Esophagus (tissue), 2 donors: ENCODE measurements around the gene FAM20A. TPM values are rescaled to one million over a fixed set of nuclear protein-coding genes. Genes with fewer than 3 reads are reported as not detected.

Experiments used
- H3K27ac ChIP-seq, 2 donors: one replicate each; pipeline ENCODE4 v1.5.1; 2013; ENCODE audit warnings: low read depth in 2 of 2, mild to moderate bottlenecking in 2 of 2, inconsistent platforms in 1 of 2, low read length in 1 of 2, moderate library complexity in 1 of 2
- H3K27me3 ChIP-seq, 2 donors: one replicate each; pipeline ENCODE4 v1.6.1; 2013; ENCODE audit warnings: low read length in 2 of 2, control low read depth in 1 of 2, mild to moderate bottlenecking in 1 of 2; ENCODE audit not compliant: insufficient read depth in 2 of 2, control insufficient read depth in 1 of 2
- H3K36me3 ChIP-seq, 2 donors: one replicate each; pipeline ENCODE4 v1.6.1; 2013; ENCODE audit warnings: low read length in 1 of 2; ENCODE audit not compliant: control insufficient read depth in 2 of 2, insufficient read depth in 2 of 2
- H3K4me1 ChIP-seq, 2 donors: one replicate each; pipeline ENCODE4 v1.6.1; 2013; ENCODE audit warnings: low read length in 1 of 2; ENCODE audit not compliant: control insufficient read depth in 2 of 2, insufficient read depth in 2 of 2
- H3K4me3 ChIP-seq, 2 donors: one replicate each; pipeline ENCODE4 v1.5.1; 2013; ENCODE audit warnings: low read length in 2 of 2, mild to moderate bottlenecking in 2 of 2, low read depth in 1 of 2, moderate library complexity in 1 of 2
- H3K9me3 ChIP-seq, 2 donors: one replicate each; pipeline ENCODE4 v1.6.1; 2013; ENCODE audit warnings: mild to moderate bottlenecking in 2 of 2, low read depth in 1 of 2, low read length in 1 of 2, moderate library complexity in 1 of 2; ENCODE audit not compliant: control insufficient read depth in 2 of 2, insufficient read depth in 1 of 2
- WGBS, 2 donors: extraction: QIAGEN DNeasy Blood & Tissue Kit; methylation state at CpG; one replicate each; pipeline ENCODE4 v1.1.7; 2013; 5-methylcytosine and 5-hydroxymethylcytosine counted together
- polyA plus RNA-seq, 2 donors: library from polyadenylated mRNA; stranded (reverse); fragments of 200-250 nt; gene quantifications; one replicate each; pipeline ENCODE4 v1.2.3, GENCODE V29; 2013
- donor health status: healthy with polysubstance abuse.
- donor health status: Bipolar disorder and iron deficiency.

The FAM20A gene
- polyA plus RNA-seq, 2 donors: 1.8 to 4.3 TPM

DNA sequence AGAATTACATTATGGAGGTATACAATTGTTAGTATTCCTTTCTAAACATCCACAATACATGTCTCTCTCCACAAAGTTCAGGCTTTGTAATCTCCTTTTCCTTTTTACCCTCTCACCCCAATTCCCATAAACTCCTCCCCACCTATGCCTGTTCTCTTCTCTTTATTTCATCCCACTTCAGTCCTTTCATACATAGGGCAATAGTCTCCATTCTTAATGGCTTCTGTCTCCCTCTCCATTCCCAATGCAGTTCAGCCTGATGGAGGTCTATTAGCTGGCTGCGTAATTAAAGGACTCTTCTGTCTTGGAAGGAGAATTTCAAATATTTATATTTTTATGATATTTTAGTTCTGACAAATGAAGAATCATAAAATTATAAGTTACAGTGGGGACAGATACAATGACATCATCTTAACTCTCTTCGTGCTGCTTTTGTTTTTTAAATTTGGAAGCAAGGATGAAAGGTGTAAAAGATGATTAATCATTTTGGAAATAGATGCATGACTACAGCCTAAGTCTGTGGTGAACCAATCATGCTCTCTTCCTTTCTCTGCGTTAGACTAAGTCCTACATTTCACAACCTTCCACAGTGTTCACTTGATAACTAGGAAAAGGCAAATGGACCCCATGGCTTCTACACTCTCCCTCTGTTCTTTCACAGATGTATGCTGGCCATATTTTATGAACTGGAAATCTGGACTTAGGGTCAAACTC lies 11.2 kb upstream of the FAM20A start:
- H3K27me3 ChIP-seq: no peaks in the 10 kb centered on the region
- no peaks in the 10 kb centered on the region for H3K36me3 ChIP-seq
- no peak overlapping the region for H3K4me3 ChIP-seq
- H3K9me3 ChIP-seq: peaks cover 0 to 2% of the 10 kb centered on the region in 2 donors
- H3K4me1 ChIP-seq: peaks cover 0 to 2% of the 10 kb centered on the region in 2 donors
- 56 to 59% methylated on average over 3 of the region's 3 CpGs for WGBS, 2 donors
- H3K27ac ChIP-seq: no peak overlapping the region

DNA sequence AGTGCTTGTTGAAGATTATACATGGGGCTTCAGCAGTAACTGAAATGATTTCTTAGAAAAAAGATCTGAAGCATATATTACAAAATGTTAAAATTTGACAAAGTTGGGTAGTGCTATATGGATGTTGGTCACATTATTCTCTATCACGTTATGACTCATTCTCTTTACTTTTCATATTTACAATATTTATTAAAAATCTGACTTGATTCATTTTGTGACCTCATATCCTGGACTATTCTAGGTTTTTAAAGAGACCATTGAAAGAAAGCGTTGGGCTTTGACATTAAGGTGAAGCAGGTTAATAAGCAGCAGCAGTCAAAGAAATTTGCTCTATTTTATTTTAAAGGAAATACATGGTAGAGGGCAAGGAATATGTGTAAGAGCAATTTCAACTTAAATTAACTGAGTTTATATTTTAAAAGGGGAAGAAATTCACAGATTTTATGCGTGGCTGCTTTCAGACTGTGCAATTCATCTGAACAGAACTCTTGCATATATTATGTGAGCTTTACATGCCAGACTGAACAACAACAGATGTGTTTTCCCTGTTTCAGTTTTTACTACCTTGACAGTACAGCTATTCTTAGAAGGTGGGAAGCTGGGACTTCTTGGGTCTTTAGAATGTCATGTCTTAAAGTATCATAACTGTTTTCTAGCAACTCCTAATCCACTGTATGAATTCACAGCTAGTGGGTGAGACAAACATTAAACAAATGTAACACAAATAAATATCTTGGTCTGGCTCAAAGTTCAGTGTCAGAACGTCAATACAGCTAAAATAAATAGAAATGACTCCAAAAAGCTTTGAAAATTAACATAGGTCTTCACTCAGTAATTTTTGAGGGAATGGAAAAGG lies 10.4 kb upstream of the FAM20A start:
- no peak overlapping the region for H3K27ac ChIP-seq
- 53 to 58% methylated on average over 4 of the region's 4 CpGs for WGBS, 2 donors
- H3K27me3 ChIP-seq: no peaks in the 10 kb centered on the region
- peaks cover 0 to 2% of the 10 kb centered on the region in 2 donors for H3K9me3 ChIP-seq
- peaks cover 0 to 2% of the 10 kb centered on the region in 2 donors for H3K4me1 ChIP-seq
- H3K36me3 ChIP-seq: no peaks in the 10 kb centered on the region
- H3K4me3 ChIP-seq: no peak overlapping the region

DNA sequence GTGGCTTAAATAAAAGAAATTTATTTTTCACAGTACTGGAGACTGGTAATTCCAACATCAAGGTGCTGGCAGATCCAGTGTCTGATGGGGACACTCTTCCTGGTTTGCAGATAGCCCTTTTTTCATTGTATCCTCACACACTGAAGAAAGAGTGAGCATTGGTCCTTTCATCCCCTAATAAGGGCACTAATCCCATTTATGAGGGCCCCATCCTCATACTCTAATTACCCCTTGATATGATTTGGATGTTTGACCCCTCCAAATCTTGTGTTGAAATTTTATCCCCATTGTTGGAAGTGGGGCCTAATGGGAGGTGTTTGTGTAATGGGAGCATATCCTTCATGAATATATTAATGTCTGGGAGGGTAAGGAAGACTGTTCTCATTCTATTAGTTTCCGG lies 9.4 kb upstream of the FAM20A start:
- H3K4me3 ChIP-seq: no peak overlapping the region
- peaks cover 0 to 2% of the 10 kb centered on the region in 2 donors for H3K4me1 ChIP-seq
- H3K9me3 ChIP-seq: peaks cover 0 to 2% of the 10 kb centered on the region in 2 donors
- H3K27me3 ChIP-seq: no peaks in the 10 kb centered on the region
- no peak overlapping the region for H3K27ac ChIP-seq
- WGBS, 2 donors: 91 to 95% methylated on average over 1 of the region's 1 CpG
- H3K36me3 ChIP-seq: no peaks in the 10 kb centered on the region

DNA sequence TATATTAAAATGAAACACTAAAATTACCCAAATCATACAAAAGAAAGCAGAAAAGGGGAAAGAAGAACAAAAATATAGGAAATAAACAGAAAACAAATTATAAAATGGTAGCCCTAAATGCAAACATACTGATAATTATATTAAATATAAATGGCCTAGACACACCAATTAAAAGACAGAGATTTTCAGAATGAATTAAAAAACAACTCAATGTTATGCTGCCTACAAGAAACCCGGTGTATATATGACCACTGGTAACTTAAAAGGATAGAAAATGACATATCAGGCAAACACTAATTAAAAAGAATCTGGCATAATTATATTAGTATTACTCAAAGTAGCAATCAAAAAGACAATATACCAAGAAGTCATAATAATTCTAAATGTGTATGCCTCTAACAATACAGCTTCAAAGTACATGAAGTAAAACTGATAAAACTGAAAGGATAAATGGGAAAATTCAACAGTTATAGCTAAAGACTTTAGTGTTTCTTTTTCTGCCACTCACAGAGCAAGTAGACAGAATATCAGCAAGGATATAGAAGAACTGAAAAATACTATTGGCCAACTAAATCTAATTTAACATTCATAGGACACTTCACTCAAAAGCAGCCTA lies 7.5 kb upstream of the FAM20A start:
- Histone ChIP-seq H3K4me1 (no peaks in the 10 kb centered on the region), H3K4me3 (no peak overlapping the region), H3K9me3 (peaks cover 0 to 2% of the 10 kb centered on the region in 2 donors), H3K27ac (no peak overlapping the region), H3K27me3 (no peaks in the 10 kb centered on the region), H3K36me3 (no peaks in the 10 kb centered on the region)
- 97 to 98% methylated on average over 1 of the region's 1 CpG for WGBS, 2 donors

DNA sequence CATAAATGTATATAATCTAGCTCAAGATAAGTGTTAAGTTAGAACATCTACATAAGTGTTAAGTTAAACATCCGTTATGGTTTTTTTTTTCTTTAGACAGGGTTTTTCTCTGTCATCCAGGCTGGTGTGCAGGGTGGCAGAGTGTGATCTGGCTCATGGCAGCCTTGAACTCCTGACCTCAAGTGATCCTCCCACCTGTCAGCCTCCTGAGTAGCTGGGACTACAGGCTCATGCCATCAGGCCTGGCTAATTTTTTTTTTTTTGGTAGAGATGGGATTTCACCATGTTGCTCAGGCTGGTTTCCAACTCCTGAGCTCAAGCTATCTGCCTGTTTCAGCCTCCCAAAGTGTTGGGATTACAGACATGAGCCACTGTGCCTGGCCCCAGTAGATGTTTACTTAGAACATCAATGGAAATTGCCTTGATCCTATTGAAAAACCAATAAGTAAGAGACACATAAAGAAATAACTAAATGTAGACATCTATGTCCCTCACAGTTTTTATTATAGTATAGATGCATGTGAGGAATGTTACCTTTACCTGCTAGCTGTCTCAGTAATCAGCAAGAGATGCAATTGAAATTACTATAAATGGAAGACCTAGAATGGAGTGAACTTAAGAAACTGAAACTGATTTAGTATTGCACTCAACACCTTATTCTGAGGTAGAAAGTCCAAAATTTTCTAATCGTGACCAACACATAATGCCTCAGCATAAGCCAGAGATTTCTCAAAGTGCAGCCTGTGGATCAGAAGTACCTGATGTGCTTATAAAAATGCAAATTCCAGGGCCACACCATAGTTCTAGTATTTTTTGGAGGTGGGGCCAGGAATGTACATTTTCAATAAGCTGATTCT lies 5.5 kb upstream of the FAM20A start:
- Histone ChIP-seq H3K36me3 (no peaks in the 10 kb centered on the region), H3K4me1 (no peaks in the 10 kb centered on the region), H3K9me3 (peaks cover 0 to 2% of the 10 kb centered on the region in 2 donors), H3K27me3 (no peaks in the 10 kb centered on the region), H3K27ac (no peak overlapping the region), H3K4me3 (no peak overlapping the region)
- 87 to 90% methylated on average over 2 of the region's 2 CpGs for WGBS, 2 donors

DNA sequence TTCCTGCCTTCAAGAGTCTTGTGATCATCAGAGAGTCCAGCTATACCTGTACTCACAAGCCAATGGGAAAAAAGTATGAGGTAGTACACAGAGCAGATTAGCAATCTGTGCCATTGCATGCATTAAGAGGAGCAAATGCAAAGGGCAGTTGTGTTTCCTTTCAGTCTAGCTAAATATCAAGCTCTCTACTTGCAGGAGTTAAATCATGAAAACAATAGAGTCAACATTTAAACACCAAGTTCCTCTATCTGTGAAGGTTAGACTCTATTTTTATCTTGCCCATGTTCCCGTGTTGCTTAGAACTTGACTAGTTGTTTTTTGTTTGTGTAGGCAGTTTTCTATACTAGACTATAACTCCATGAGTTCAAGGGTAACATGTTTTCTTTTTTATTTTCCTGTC lies 4.7 kb upstream of the FAM20A start:
- Histone ChIP-seq H3K27me3 (no peaks in the 10 kb centered on the region), H3K36me3 (no peaks in the 10 kb centered on the region), H3K9me3 (peaks cover 0 to 2% of the 10 kb centered on the region in 2 donors), H3K4me1 (peaks cover 0 to 3% of the 10 kb centered on the region in 2 donors), H3K4me3 (no peak overlapping the region), H3K27ac (no peak overlapping the region)
- 55 to 59% methylated on average over 1 of the region's 1 CpG for WGBS, 2 donors

DNA sequence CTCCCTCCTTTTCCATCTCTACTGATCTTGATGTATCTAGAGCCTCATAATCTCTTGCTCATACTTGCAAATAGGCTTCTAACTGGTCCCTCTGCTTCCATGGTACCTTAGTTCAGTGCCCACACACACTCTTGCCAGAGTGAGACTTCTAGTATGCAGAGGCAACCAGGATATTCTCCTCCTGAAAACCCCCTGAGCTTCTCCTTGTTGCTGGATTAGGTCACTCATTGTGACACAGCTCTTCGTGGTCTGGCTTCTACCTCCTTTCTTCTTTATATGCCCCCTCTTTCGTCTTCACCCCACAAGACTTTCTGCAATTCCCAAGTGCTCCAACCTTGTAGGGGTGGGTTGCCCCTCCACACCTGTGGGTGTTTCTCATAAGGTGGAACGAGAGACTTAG lies 2.5 kb upstream of the FAM20A start:
- Histone ChIP-seq H3K4me3 (no peak overlapping the region), H3K4me1 (peaks cover 0 to 12% of the 10 kb centered on the region in 2 donors), H3K27me3 (no peaks in the 10 kb centered on the region), H3K36me3 (no peaks in the 10 kb centered on the region), H3K27ac (no peak overlapping the region), H3K9me3 (no peaks in the 10 kb centered on the region)
- 91 to 94% methylated on average over 3 of the region's 3 CpGs for whole genome bisulfite sequencing, 2 donors

DNA sequence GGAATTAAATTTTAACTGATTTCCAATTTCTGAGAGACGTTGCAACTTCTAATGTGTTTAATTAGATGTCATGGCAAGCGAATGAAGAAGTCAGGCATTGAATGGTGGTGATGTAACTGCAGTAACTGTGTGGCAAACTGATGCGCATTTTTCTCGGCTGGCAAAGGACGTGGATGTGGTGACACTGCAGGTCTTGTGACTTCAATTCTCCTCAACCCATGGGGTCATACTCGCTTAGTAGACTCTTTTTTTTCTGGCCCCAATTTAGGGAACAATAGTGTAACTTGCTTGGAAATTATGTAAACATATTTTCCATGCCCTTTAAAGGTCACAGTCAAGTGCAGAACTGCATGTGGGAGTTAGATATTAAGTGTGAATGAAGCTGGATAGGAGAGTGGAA lies 1.9 kb upstream of the FAM20A start:
- 72 to 79% methylated on average over 6 of the region's 6 CpGs for WGBS, 2 donors
- H3K27me3 ChIP-seq: no peaks in the 10 kb centered on the region
- H3K36me3 ChIP-seq: no peaks in the 10 kb centered on the region
- H3K4me1 ChIP-seq: peaks cover 0 to 12% of the 10 kb centered on the region in 2 donors
- no peaks in the 10 kb centered on the region for H3K9me3 ChIP-seq
- no peak overlapping the region for H3K27ac ChIP-seq
- no peak overlapping the region for H3K4me3 ChIP-seq

DNA sequence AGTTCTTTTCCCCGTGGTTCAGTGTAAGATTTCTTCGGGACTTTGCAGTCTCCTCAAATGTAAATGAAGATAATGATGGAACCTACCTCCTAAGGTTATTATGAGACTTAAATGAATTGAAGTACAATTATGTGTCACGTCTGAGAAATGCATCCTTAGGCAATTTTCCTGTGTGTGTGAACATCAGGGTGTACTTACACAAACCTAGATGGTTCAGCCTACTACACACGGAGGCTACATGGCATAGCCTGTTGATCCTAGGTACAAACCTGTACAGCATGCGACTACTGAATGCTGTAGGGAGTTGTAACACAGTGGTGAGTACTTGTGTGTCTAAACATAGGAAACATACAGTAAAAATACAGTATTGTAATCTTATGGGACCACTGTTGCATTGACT lies 1.1 kb upstream of the FAM20A start:
- Histone ChIP-seq H3K27me3 (no peaks in the 10 kb centered on the region), H3K4me3 (no peak overlapping the region), H3K36me3 (no peaks in the 10 kb centered on the region), H3K27ac (no peak overlapping the region), H3K4me1 (peaks cover 0 to 12% of the 10 kb centered on the region in 2 donors), H3K9me3 (no peaks in the 10 kb centered on the region)
- WGBS, 2 donors: 53 to 58% methylated on average over 5 of the region's 5 CpGs
